Keratinocyte (primary cell): Measurements from ENCODE around the gene PYROXD2. TPM values are rescaled to one million over a fixed set of nuclear protein-coding genes. Genes with fewer than 3 reads are reported as not detected.

Source experiments
- DNase-seq: peaks from one replicate; pipeline ENCODE4 v3.0.0-alpha.2; 2011; ENCODE audit warnings: low read depth, missing footprints, low spot score
- FAIRE-seq: peaks from 2 replicates; lab custom pipeline; 2011; peaks lifted over from hg19 to GRCh38; lab: Jason Lieb, UNC
- H2AFZ ChIP-seq: 2 replicates; pipeline ENCODE4 v1.6.0; 2012; ENCODE audit warnings: low read length, control low read depth, inconsistent platforms; ENCODE audit not compliant: control insufficient read depth
- H3K27ac ChIP-seq: 2 replicates; pipeline ENCODE4 v1.5.1; 2011; ENCODE audit warnings: low read length; ENCODE audit not compliant: control insufficient read depth, insufficient read depth
- H3K27me3 ChIP-seq: 3 replicates; pipeline ENCODE4 v1.6.0; 2011; ENCODE audit warnings: low read length; ENCODE audit not compliant: control insufficient read depth, insufficient read depth; ENCODE audit errors: extremely low read depth
- H3K36me3 ChIP-seq, 2 experiments: 2 replicates in 1 of 2; 3 replicates in 1 of 2; pipeline ENCODE4 v1.5.1; 2011; ENCODE audit warnings: low read length in 2 of 2, mild to moderate bottlenecking in 1 of 2; ENCODE audit not compliant: control insufficient read depth in 2 of 2, insufficient read depth in 2 of 2; ENCODE audit errors: extremely low read depth in 1 of 2
- H3K4me1 ChIP-seq: 3 replicates; pipeline ENCODE4 v1.5.1; 2011; ENCODE audit warnings: low read length; ENCODE audit not compliant: control insufficient read depth, insufficient read depth; ENCODE audit errors: extremely low read depth
- H3K4me2 ChIP-seq: 3 replicates; pipeline ENCODE4 v1.6.0; 2011; ENCODE audit warnings: low read depth, low read length; ENCODE audit not compliant: control insufficient read depth, insufficient read depth; ENCODE audit errors: extremely low read depth
- H3K4me3 ChIP-seq, 3 experiments: fragments of 200-600 bp in 1 of 3; sonication (generic) in 1 of 3; 2 replicates in 2 of 3; 3 replicates in 1 of 3; pipeline ENCODE4 v1.5.1; 2011 to 2016; ENCODE audit warnings: low read length in 3 of 3, mild to moderate bottlenecking in 3 of 3, control low read depth in 2 of 3, inconsistent platforms in 1 of 3, low read depth in 1 of 3, mixed read lengths in 1 of 3, mixed run types in 1 of 3, moderate library complexity in 1 of 3; ENCODE audit not compliant: control insufficient read depth in 2 of 3, insufficient read depth in 2 of 3; ENCODE audit errors: extremely low read depth in 1 of 3
- H3K79me2 ChIP-seq: 2 replicates; pipeline ENCODE4 v1.6.0; 2012; ENCODE audit warnings: low read length; ENCODE audit not compliant: control insufficient read depth, insufficient read depth
- H3K9ac ChIP-seq: 3 replicates; pipeline ENCODE4 v1.6.0; 2011; ENCODE audit warnings: low read length; ENCODE audit not compliant: control insufficient read depth, insufficient read depth; ENCODE audit errors: extremely low read depth
- H3K9me1 ChIP-seq: 3 replicates; pipeline ENCODE4 v1.6.0; 2011; ENCODE audit warnings: low read length; ENCODE audit not compliant: control insufficient read depth, insufficient read depth; ENCODE audit errors: extremely low read depth
- H3K9me3 ChIP-seq: 2 replicates; pipeline ENCODE4 v1.5.1; 2012; ENCODE audit warnings: low read depth, low read length; ENCODE audit not compliant: control insufficient read depth
- H4K20me1 ChIP-seq: 3 replicates; pipeline ENCODE4 v1.6.0; 2011; ENCODE audit warnings: low read length; ENCODE audit not compliant: control insufficient read depth, insufficient read depth; ENCODE audit errors: extremely low read depth
- EZH2 ChIP-seq: IDR thresholded peaks from one replicate; pipeline ENCODE4 v1.6.1; 2012; ENCODE audit warnings: inconsistent platforms, mild to moderate bottlenecking, low read length, moderate library complexity
- dilution Hi-C: fragments of 300-500 bp; cut with MboI; formaldehyde crosslinking; loops from one replicate; pipeline ENCODE4 v1.7.0; 2020; ENCODE audit warnings: low sequenced_read_pairs; ENCODE audit not compliant: extremely low pct_ligation_motif_present
- polyA plus RNA-seq, 5 experiments: library from polyadenylated mRNA; depleted of rRNA in 3 of 5; stranded (reverse) in 3 of 5; stranded (forward) in 1 of 5; unstranded in 1 of 5; fragments of >200 nt; gene quantifications; 1 replicate in 1 of 5; 2 replicates in 3 of 5; 3 replicates in 1 of 5; pipeline versions ENCODE4 v1.2.1 to v1.2.3, GENCODE V29; 2011 to 2012; ENCODE audit warnings: missing spikeins in 2 of 5, low read depth in 1 of 5, low replicate concordance in 1 of 5
- TF ChIP-seq, protein P1 (sequence below), 3 experiments: IDR thresholded peaks in 1 of 3; conservative IDR thresholded peaks in 1 of 3; optimal IDR thresholded peaks in 1 of 3; 2 replicates in 2 of 3; 3 replicates in 1 of 3; pipeline versions ENCODE3 to v1.5.1; 2011; ENCODE audit warnings: low read length in 3 of 3, mild to moderate bottlenecking in 3 of 3, moderate library complexity in 2 of 3, control low read depth in 1 of 3, inconsistent platforms in 1 of 3; ENCODE audit not compliant: insufficient read depth in 2 of 3; ENCODE audit errors: extremely low read depth in 1 of 3

Gene PYROXD2
- polyA plus RNA-seq, 1 donor (not counting 4 experiments of a cell fraction or from before 2014, with no cell fraction given): 4.4 TPM

DNA sequence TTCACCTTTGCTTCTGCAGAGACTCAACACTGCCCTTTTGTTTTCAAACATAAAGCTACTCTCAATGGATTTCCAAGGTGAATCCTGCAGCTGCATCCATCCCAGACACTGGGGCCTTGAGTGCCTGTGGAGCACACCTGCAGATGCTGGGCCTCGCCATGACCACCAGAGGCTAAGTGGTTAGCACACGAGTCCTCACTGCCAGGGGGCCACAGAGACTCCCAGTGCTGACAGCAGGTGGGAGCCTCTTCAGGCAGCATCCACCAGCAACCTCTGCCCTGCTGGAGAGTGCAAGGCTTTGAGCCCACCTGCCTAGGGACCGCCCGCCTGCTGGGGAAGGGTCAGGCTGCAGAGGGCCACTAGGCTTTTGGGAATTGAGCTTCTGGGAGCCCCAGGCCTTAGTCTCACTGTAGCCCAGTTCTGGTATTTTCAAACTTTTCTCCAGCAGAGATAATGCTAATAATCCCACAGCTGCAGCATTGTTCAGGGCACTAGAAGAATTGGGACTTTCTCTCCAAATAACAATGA lies 41.1 kb upstream of the PYROXD2 start:
- Histone ChIP-seq H3K9me3 (no peaks in the 10 kb centered on the region), H3K27ac (no peak overlapping the region), H2AFZ (no peak overlapping the region), H3K4me2 (no peak overlapping the region), H3K4me1 (peaks cover 21% of the 10 kb centered on the region), H3K79me2 (no peaks in the 10 kb centered on the region), H4K20me1 (no peaks in the 10 kb centered on the region), H3K9ac (no peak overlapping the region), H3K36me3 (no peaks in the 10 kb centered on the region), H3K9me1 (no peaks in the 10 kb centered on the region), H3K4me3 (no peak overlapping the region), H3K27me3 (no peaks in the 10 kb centered on the region)
- FAIRE-seq (no peak), DNase-seq (no peak)
- TF ChIP-seq, protein P1, sequence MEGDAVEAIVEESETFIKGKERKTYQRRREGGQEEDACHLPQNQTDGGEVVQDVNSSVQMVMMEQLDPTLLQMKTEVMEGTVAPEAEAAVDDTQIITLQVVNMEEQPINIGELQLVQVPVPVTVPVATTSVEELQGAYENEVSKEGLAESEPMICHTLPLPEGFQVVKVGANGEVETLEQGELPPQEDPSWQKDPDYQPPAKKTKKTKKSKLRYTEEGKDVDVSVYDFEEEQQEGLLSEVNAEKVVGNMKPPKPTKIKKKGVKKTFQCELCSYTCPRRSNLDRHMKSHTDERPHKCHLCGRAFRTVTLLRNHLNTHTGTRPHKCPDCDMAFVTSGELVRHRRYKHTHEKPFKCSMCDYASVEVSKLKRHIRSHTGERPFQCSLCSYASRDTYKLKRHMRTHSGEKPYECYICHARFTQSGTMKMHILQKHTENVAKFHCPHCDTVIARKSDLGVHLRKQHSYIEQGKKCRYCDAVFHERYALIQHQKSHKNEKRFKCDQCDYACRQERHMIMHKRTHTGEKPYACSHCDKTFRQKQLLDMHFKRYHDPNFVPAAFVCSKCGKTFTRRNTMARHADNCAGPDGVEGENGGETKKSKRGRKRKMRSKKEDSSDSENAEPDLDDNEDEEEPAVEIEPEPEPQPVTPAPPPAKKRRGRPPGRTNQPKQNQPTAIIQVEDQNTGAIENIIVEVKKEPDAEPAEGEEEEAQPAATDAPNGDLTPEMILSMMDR (optimal IDR thresholded peaks at IDR 0.05 in 1 of 3, IDR thresholded peaks at IDR 0.05 in 1 of 3, conservative IDR thresholded peaks at IDR 0.05 in 1 of 3; ENCODE audit: extremely low read depth in 1 of 3, insufficient read depth in 2 of 3, low read length in 3 of 3): no peak
- dilution Hi-C loops: no loop called here

DNA sequence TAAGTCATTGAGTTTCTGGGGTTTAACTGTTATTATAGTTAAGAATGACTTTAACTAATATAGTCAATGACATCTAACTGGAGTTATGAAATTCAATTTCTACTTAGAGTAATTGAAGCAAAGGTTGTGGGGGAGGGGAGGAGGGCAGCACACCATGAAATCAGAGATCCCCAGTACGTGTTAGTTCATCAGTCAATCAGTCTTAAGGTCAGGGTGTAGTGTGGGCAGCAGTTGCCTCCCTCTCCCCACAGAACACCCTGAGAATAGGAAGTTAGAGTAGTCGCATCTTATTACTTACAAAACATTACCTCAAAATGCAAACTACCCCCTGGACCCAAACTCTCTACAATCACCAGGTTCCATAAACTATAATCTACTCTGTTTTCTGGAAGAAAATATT lies 38.7 kb upstream of the PYROXD2 start:
- no peaks in the 10 kb centered on the region for H4K20me1 ChIP-seq
- no peak overlapping the region for H3K4me3 ChIP-seq
- H3K9me1 ChIP-seq: no peaks in the 10 kb centered on the region
- dilution Hi-C loops: no loop called here
- no peak for FAIRE-seq
- H3K79me2 ChIP-seq: no peaks in the 10 kb centered on the region
- H2AFZ ChIP-seq: no peak overlapping the region
- no peak overlapping the region for H3K9ac ChIP-seq
- H3K4me2 ChIP-seq: no peak overlapping the region
- H3K4me1 ChIP-seq: peaks cover 14% of the 10 kb centered on the region
- H3K27ac ChIP-seq: no peak overlapping the region
- no peaks in the 10 kb centered on the region for H3K9me3 ChIP-seq
- H3K36me3 ChIP-seq: no peaks in the 10 kb centered on the region
- no peak for TF ChIP-seq EZH2
- TF ChIP-seq, protein P1 (optimal IDR thresholded peaks at IDR 0.05 in 1 of 3, IDR thresholded peaks at IDR 0.05 in 1 of 3, conservative IDR thresholded peaks at IDR 0.05 in 1 of 3; ENCODE audit: extremely low read depth in 1 of 3, insufficient read depth in 2 of 3, low read length in 3 of 3): no peak
- no peaks in the 10 kb centered on the region for H3K27me3 ChIP-seq
- no peak for DNase-seq
